Uterus (tissue), 2 donors: Measurements from ENCODE around the gene EP400.

Experiments used
- POLR2A ChIP-seq, 2 donors: fragments of 450-650 bp; IDR thresholded peaks; one replicate each; pipeline ENCODE4 v1.6.1; 2016; ENCODE audit warnings: antibody characterized with exemption in 2 of 2, mild to moderate bottlenecking in 1 of 2, moderate library complexity in 1 of 2
- TF ChIP-seq, protein P1 (sequence below), 4 experiments: fragments of 200-600 bp in 2 of 4; fragments of 450-650 bp in 2 of 4; sonication (generic) in 2 of 4; IDR thresholded peaks; one replicate each; pipeline ENCODE4 v1.5.1; 2016 to 2019; ENCODE audit warnings: antibody characterized with exemption in 4 of 4, mild to moderate bottlenecking in 2 of 4, moderate library complexity in 1 of 4

DNA sequence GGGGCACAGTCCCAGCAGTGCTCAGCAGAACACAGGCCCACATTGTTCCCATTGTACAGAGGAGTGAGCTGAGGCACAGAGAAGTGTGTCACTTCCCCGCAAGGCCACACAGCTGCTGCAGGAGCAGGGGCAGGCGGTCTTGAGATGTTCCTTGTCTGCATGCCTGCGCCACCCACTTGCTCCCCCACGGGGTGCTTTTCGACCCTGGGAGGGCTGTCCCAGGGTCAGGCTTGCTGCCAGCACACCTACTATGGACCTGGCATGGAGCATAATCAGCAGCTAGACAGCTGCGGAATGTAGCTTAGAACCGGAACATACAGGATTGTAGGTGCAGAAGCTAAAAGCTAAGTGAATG, 7.8 kb upstream of the EP400 start:
- TF ChIP-seq, protein P1, sequence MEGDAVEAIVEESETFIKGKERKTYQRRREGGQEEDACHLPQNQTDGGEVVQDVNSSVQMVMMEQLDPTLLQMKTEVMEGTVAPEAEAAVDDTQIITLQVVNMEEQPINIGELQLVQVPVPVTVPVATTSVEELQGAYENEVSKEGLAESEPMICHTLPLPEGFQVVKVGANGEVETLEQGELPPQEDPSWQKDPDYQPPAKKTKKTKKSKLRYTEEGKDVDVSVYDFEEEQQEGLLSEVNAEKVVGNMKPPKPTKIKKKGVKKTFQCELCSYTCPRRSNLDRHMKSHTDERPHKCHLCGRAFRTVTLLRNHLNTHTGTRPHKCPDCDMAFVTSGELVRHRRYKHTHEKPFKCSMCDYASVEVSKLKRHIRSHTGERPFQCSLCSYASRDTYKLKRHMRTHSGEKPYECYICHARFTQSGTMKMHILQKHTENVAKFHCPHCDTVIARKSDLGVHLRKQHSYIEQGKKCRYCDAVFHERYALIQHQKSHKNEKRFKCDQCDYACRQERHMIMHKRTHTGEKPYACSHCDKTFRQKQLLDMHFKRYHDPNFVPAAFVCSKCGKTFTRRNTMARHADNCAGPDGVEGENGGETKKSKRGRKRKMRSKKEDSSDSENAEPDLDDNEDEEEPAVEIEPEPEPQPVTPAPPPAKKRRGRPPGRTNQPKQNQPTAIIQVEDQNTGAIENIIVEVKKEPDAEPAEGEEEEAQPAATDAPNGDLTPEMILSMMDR (IDR thresholded peaks at IDR 0.05), result no peak
- no peak for TF ChIP-seq POLR2A (IDR thresholded peaks at IDR 0.05)
